Fibroblast of lung (primary cell): ENCODE results near the gene CROCC2. TPM values are rescaled to one million over a fixed set of nuclear protein-coding genes. Genes with fewer than 3 reads are reported as not detected.

Experiments used
- DNase-seq, 2 donors: peaks; one replicate each; pipeline versions ENCODE4 v3.0.0 to v3.0.0-alpha.2; 2010; ENCODE audit warnings: low read depth in 2 of 2
- H2AFZ ChIP-seq: 2 replicates; pipeline ENCODE4 v1.5.1; 2012; ENCODE audit warnings: low read length, control low read depth, inconsistent platforms
- H3K27ac ChIP-seq: 2 replicates; pipeline ENCODE4 v1.5.1; 2011; ENCODE audit warnings: low read length, control low read depth; ENCODE audit not compliant: insufficient read depth
- H3K27me3 ChIP-seq: 2 replicates; pipeline ENCODE4 v1.5.1; 2011; ENCODE audit warnings: mild to moderate bottlenecking, low read length; ENCODE audit not compliant: control insufficient read depth, insufficient read depth
- H3K36me3 ChIP-seq: 2 replicates; pipeline ENCODE4 v1.5.1; 2011; ENCODE audit warnings: low read length; ENCODE audit not compliant: control insufficient read depth, insufficient read depth
- H3K4me1 ChIP-seq: 2 replicates; pipeline ENCODE4 v1.5.1; 2011; ENCODE audit warnings: low read length; ENCODE audit not compliant: control insufficient read depth, insufficient read depth; ENCODE audit errors: extremely low read depth
- H3K4me2 ChIP-seq: 2 replicates; pipeline ENCODE4 v1.5.1; 2011; ENCODE audit warnings: low read length, control low read depth; ENCODE audit not compliant: insufficient read depth; ENCODE audit errors: extremely low read depth
- H3K4me3 ChIP-seq, 4 experiments: fragments of 200-600 bp in 1 of 4; sonication (generic) in 1 of 4; replicated peaks in 1 of 4; 2 replicates each; pipeline ENCODE4 v1.5.1; 2011 to 2016; ENCODE audit warnings: low read length in 4 of 4, low read depth in 3 of 4, mild to moderate bottlenecking in 3 of 4, control low read depth in 2 of 4, inconsistent platforms in 1 of 4, mixed read lengths in 1 of 4; ENCODE audit not compliant: insufficient read depth in 1 of 4; ENCODE audit errors: control extremely low read depth in 1 of 4
- H3K79me2 ChIP-seq: 2 replicates; pipeline ENCODE4 v1.5.1; 2012; ENCODE audit warnings: mild to moderate bottlenecking, low read length, inconsistent platforms; ENCODE audit not compliant: control insufficient read depth, insufficient read depth
- H3K9ac ChIP-seq: 2 replicates; pipeline ENCODE4 v1.5.1; 2011; ENCODE audit warnings: mild to moderate bottlenecking, low read length, control low read depth; ENCODE audit not compliant: insufficient read depth
- H3K9me3 ChIP-seq: 2 replicates; pipeline ENCODE4 v1.5.1; 2012; ENCODE audit warnings: low read depth, low read length; ENCODE audit not compliant: control insufficient read depth, insufficient read depth
- H4K20me1 ChIP-seq: 2 replicates; pipeline ENCODE4 v1.5.1; 2011; ENCODE audit warnings: low read length; ENCODE audit not compliant: control insufficient read depth, insufficient read depth; ENCODE audit errors: extremely low read depth
- CTCF ChIP-seq, 2 donors: IDR thresholded peaks in 1 of 2; conservative IDR thresholded peaks in 1 of 2; 1 replicate in 1 of 2; 2 replicates in 1 of 2; pipeline ENCODE4 v1.5.1; 2011 to 2012; ENCODE audit warnings: low read length in 2 of 2, control low read depth in 1 of 2, inconsistent platforms in 1 of 2, low read depth in 1 of 2, mild to moderate bottlenecking in 1 of 2
- EZH2 ChIP-seq: IDR thresholded peaks from 2 replicates; pipeline ENCODE4 v1.5.1; 2012; ENCODE audit warnings: low read length, control low read depth, mild to moderate bottlenecking; ENCODE audit errors: missing control alignments
- polyA plus RNA-seq, 2 donors: library from polyadenylated mRNA; depleted of rRNA in 1 of 2; stranded (reverse) in 1 of 2; unstranded in 1 of 2; fragments of >200 nt; gene quantifications; 2 replicates each; pipeline ENCODE4 v1.2.1, GENCODE V29; 2011 to 2012; ENCODE audit warnings: missing spikeins in 1 of 2
- total RNA-seq: library from RNA; depleted of rRNA; stranded (reverse); fragments of >200 nt; gene quantifications from 2 replicates; pipeline ENCODE4 v1.2.1, GENCODE V29; 2014

Gene CROCC2
- total and polyA plus RNA-seq, 2 donors (not counting 1 experiment from before 2014, with no cell fraction given): 0.12 to 0.33 TPM

GRCh38 chr2:240911641-240912265 is 5.6 kb downstream of the CROCC2 start:
- Histone ChIP-seq H3K27me3 (no peaks in the 10 kb centered on the region), H4K20me1 (no peaks in the 10 kb centered on the region), H2AFZ (no peak overlapping the region), H3K9me3 (no peaks in the 10 kb centered on the region), H3K36me3 (no peaks in the 10 kb centered on the region), H3K4me3 (no peak overlapping the region), H3K4me2 (no peak overlapping the region), H3K27ac (no peak overlapping the region), H3K9ac (no peak overlapping the region), H3K4me1 (peaks cover 18% of the 10 kb centered on the region), H3K79me2 (no peaks in the 10 kb centered on the region)
- TF ChIP-seq CTCF (conservative IDR thresholded peaks at IDR 0.05 in 1 of 2, IDR thresholded peaks at IDR 0.05 in 1 of 2; ENCODE audit: low read depth in 1 of 2, low read length in 2 of 2): no peak
- no peak for TF ChIP-seq EZH2
- DNase-seq: peak in 1 of 2 donors; percentile 84

- Histone ChIP-seq H3K9me3 (no peaks in the 10 kb centered on the region), H3K27me3 (no peaks in the 10 kb centered on the region), H2AFZ (no peak overlapping the region), H3K36me3 (no peaks in the 10 kb centered on the region), H3K4me3 (no peak overlapping the region), H3K4me1 (peaks cover 26% of the 10 kb centered on the region), H3K79me2 (no peaks in the 10 kb centered on the region), H4K20me1 (no peaks in the 10 kb centered on the region), H3K27ac (peak overlapping the region; percentile 13), H3K4me2 (no peak overlapping the region), H3K9ac (no peak overlapping the region)
- TF ChIP-seq CTCF (conservative IDR thresholded peaks at IDR 0.05 in 1 of 2, IDR thresholded peaks at IDR 0.05 in 1 of 2; ENCODE audit: low read depth in 1 of 2, low read length in 2 of 2): no peak
- peak; percentile 35 to 49 for DNase-seq
These were observed 7.0 kb downstream of the CROCC2 start for GRCh38 chr2:240912878-240913809.

GRCh38 chr2:240913810-240914644 is 7.9 kb downstream of the CROCC2 start:
- TF ChIP-seq CTCF (conservative IDR thresholded peaks at IDR 0.05 in 1 of 2, IDR thresholded peaks at IDR 0.05 in 1 of 2; ENCODE audit: low read depth in 1 of 2, low read length in 2 of 2) (peak; percentile 89 to 92), EZH2 (no peak)
- Histone ChIP-seq H4K20me1 (no peaks in the 10 kb centered on the region), H3K4me1 (peaks cover 26% of the 10 kb centered on the region), H3K79me2 (no peaks in the 10 kb centered on the region), H3K36me3 (no peaks in the 10 kb centered on the region), H3K9me3 (no peaks in the 10 kb centered on the region), H3K4me3 (no peak overlapping the region), H3K4me2 (no peak overlapping the region), H2AFZ (peak overlapping the region; percentile 17), H3K27ac (peak overlapping the region; percentile 13), H3K9ac (no peak overlapping the region), H3K27me3 (no peaks in the 10 kb centered on the region)
- peak; percentile 79 to 86 for DNase-seq
